AG20443 (cell line): ENCODE measurements around the gene CNIH1.
"Not testable (repeated sequence)": the region's sequence is repeated elsewhere in the genome, so short reads cannot be mapped to it uniquely, and the experiment has no call there.

Source experiments
- DNase-seq: peaks from one replicate; pipeline ENCODE4 v3.0.0; 2012; ENCODE audit warnings: low spot score, mixed read lengths

Gene CNIH1

DNA sequence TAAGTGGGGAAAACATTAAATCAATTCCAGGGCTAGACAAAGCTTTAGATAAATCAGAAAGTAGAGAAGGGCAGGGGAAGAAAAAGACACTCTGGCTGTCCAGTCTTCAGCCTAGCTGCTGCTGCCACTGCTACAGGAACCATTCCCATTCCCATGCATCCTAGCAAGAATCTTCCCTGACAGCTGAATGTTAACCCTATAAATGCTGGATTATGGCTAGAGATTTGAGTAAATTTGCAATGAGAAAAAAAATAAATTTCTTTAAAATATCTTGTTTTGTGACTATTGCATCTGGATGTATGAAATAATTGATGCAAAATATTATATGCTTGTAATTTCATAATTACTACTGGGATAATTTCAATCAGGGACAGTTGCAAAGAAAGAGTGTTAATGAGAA lies 59.4 kb downstream of the CNIH1 start:
- DNase-seq, result no peak

DNA sequence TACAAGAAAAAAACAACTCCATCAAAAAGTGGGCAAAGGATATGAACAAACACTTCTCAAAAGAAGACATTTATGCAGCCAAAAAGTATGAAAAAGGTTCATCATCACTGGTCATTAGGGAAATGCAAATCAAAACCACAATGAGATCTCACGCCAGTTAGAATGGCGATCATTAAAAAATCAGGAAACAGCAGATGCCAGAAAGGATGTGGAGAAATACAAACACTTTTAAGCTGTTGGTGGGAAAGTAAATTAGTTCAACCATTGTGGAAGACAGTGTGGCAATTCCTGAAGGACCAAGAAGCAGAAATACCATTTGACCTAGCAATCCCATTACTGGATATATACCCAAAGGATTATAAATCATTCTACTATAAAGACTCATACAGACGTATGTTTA lies 60.6 kb downstream of the CNIH1 start:
- DNase-seq, result not testable (repeated sequence)

DNA sequence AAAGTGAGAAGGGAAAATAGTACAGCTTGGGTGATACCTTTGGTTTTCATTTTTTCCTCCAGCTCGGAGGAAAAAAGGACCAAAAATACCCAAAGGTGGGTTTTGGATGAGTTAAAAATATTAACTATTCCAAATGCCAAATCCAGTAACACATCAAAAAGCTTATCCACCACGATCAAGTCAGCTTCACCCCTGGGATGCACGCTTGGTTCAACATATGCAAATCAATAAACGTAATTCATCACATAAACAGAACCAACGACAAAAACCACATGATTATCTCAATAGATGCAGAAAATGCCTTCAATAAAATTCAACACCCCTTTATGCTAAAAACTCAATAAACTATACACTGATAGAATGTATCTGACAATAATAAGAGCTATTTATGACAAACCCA lies 62.3 kb downstream of the CNIH1 start:
- not testable (repeated sequence) for DNase-seq

DNA sequence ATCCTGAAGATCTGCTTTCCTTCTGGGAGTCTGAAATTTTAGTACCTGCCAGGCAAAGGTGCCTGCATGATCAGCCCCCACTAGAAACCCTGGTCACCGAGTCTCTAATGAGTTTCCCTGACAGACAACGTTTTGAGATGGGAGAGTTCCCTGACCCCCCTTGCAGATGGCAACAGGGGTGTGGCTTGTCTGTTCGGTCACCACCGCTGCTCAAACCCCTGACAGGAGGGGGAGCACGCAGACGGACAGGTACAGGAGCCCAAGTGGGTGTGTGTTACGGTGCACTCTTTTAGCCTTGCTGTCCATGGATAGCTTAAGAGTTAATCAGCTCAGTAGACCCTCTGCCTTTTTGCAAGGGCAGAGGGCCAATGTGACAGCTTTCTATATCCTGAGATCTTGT lies 63.7 kb downstream of the CNIH1 start:
- no peak for DNase-seq

DNA sequence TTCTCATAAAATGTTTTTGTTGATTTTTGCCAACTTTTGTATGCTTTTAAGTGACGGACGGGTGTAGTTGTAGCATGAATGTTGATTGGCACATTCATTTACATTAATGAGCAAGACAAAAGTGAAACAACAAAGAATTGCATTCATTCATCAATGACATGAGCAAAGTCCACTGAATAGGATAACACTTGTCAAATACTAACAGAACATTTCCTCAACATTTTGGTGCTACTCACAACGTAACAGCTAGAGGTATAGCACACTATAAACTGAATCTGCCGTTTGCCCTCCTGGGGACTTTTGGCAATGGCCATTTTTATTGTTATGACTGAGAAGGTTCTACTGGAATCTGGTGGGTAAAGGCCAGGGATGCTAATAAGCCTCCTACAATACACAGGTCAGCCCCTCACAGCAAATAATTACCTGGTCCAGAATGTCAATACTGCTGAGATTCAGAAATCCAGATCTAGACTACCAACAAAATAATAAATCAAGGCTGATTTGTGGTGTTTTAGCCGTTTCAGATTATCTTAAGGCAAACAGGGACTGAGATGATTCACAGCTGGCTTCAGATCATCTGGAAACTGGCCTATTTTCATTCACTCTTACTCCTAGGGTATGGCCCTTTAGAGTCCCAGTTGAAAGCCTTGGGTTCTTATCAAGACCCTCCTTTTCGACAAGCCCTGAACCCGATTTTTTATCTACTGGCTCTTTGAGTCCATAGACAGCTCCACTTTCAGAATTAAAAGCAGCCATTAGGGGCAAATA lies 66.9 kb downstream of the CNIH1 start:
- peak; percentile 32 for DNase-seq
